AG09319 (cell line): ENCODE results near the gene RASIP1.
A peak's percentile ranks its signal among the peaks of the same experiment; 100 is the strongest.

ENCODE experiments used
- DNase-seq: peaks from one replicate; pipeline ENCODE4 v3.0.0-alpha.2; 2010; ENCODE audit warnings: low read depth; ENCODE audit errors: extremely low read depth
- CTCF ChIP-seq: IDR thresholded peaks from 2 replicates; pipeline ENCODE4 v1.5.1; 2011; ENCODE audit warnings: low read depth, mild to moderate bottlenecking, inconsistent platforms, low read length, moderate library complexity

The RASIP1 gene

GRCh38 chr19:48678201-48678600 is 62.2 kb downstream of the RASIP1 start:
- no peak for DNase-seq
- TF ChIP-seq CTCF, result no peak

DNA sequence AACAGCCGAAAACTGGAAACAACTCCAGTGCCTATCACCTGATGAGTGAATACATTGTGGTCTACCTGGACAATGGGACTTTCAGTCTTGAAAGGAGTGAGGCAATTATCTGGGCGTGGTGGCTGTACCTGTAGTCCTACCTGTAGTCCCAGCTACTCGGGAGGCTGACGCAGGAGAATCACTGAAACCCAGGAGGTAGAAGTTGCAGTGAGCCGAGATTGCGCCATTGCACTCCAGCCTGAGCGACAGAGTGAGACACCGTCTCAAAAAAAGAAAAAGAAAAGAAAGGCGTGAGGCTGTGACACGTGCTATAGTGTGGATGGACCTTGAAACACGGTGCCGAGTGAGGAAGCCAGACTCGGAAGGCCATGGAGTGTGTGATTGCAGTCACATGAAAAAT is 63.5 kb downstream of the RASIP1 start:
- TF ChIP-seq CTCF, result no peak
- DNase-seq, result no peak

- no peak for DNase-seq
- TF ChIP-seq CTCF, result no peak
Measured at GRCh38 chr19:48676487-48676886, 63.9 kb downstream of the RASIP1 start.

- peak; percentile 37 for DNase-seq
- peak; percentile 92 for TF ChIP-seq CTCF
Measured at GRCh38 chr19:48674921-48675824, 65.2 kb downstream of the RASIP1 start.

DNA sequence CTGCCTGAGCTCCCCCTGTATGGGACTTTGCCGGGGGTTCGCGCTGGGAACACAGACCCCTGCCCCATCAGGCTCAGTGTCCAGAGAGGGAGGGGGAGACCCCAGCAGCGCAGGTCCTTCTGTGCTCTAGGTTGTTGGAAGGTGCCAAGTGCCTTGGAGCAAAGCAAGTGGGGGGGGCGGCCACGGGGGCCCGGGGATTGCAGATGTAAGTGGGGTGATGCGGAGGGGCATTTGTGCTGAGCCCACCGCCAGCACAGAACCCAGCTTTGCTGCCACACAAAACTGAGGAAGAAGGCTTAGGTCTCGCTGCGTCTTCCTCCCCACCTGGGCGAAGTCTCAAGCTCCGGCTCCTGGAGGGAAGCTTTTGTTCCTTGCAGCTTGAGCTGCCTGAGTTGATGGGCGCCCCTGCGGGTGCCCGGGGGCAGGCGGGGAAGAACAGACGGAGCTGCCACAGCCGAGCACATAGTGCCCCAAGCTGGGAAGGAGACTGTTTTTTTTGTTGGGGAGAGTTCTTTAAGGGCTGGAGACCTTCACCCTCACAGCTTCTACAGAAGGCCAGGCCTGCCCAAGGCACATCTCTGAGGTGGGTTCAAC is 66.1 kb downstream of the RASIP1 start:
- no peak for TF ChIP-seq CTCF
- no peak for DNase-seq

GRCh38 chr19:48673436-48674100 is 66.8 kb downstream of the RASIP1 start:
- no peak for TF ChIP-seq CTCF
- no peak for DNase-seq

- no peak for TF ChIP-seq CTCF
- no peak for DNase-seq
Measured at GRCh38 chr19:48672994-48673393, 67.4 kb downstream of the RASIP1 start, which contains the start of gene NTN5. NTN5 (minus strand) TSS chr19:48673017; CDS start chr19:48670986, 2,031 bp downstream.
